ENCODE data around the gene SRXN1. TPM values are rescaled to one million over a fixed set of nuclear protein-coding genes. Genes with fewer than 3 reads are reported as not detected.

SRXN1 gene
- total RNA-seq, 1 donor: 65.1 TPM

- no peak overlapping the region for H3K4me2 ChIP-seq (ENCODE audit: insufficient read depth, low read length)
- no peaks in the 10 kb centered on the region for H3K4me1 ChIP-seq (ENCODE audit: insufficient read depth, low read length)
- peaks cover 4% of the 10 kb centered on the region for H3K9me3 ChIP-seq (ENCODE audit: low read depth, low read length)
- no peak overlapping the region for H3K27ac ChIP-seq (ENCODE audit: low read depth, low read length)
- no peak overlapping the region for H3K4me3 ChIP-seq (ENCODE audit: insufficient read depth, low read length)
- no peaks in the 10 kb centered on the region for H3K36me3 ChIP-seq (ENCODE audit: insufficient read depth, low read length)
- no peak for TF ChIP-seq CTCF (IDR thresholded peaks at IDR 0.05; ENCODE audit: extremely low read depth, low read depth, low read length)
- no peaks in the 10 kb centered on the region for H3K79me2 ChIP-seq (ENCODE audit: insufficient read depth, low read length)
- H3K27me3 ChIP-seq (ENCODE audit: insufficient read depth, low read length): peaks cover 8% of the 10 kb centered on the region
- peak; percentile 79 for DNase-seq (ENCODE audit: insufficient read length, low spot score, missing footprints)
- H2AFZ ChIP-seq (ENCODE audit: low read length): no peak overlapping the region
- peaks cover 2% of the 10 kb centered on the region for H4K20me1 ChIP-seq (ENCODE audit: insufficient read depth, low read length)
Measured at GRCh38 chr20:621125-621756, 31.8 kb downstream of the SRXN1 start.

GRCh38 chr20:620246-620645, 32.8 kb downstream of the SRXN1 start:
- TF ChIP-seq CTCF (IDR thresholded peaks at IDR 0.05; ENCODE audit: extremely low read depth, low read depth, low read length): no peak
- DNase-seq (ENCODE audit: insufficient read length, low spot score, missing footprints): no peak
- no peak overlapping the region for H3K27ac ChIP-seq (ENCODE audit: low read depth, low read length)
- H2AFZ ChIP-seq (ENCODE audit: low read length): no peak overlapping the region
- H3K36me3 ChIP-seq (ENCODE audit: insufficient read depth, low read length): no peaks in the 10 kb centered on the region
- peaks cover 8% of the 10 kb centered on the region for H3K27me3 ChIP-seq (ENCODE audit: insufficient read depth, low read length)
- H3K4me3 ChIP-seq (ENCODE audit: insufficient read depth, low read length): no peak overlapping the region
- peaks cover 4% of the 10 kb centered on the region for H3K9me3 ChIP-seq (ENCODE audit: low read depth, low read length)
- no peaks in the 10 kb centered on the region for H3K79me2 ChIP-seq (ENCODE audit: insufficient read depth, low read length)
- H3K4me1 ChIP-seq (ENCODE audit: insufficient read depth, low read length): no peaks in the 10 kb centered on the region
- no peak overlapping the region for H3K4me2 ChIP-seq (ENCODE audit: insufficient read depth, low read length)
- H4K20me1 ChIP-seq (ENCODE audit: insufficient read depth, low read length): peaks cover 2% of the 10 kb centered on the region

DNA sequence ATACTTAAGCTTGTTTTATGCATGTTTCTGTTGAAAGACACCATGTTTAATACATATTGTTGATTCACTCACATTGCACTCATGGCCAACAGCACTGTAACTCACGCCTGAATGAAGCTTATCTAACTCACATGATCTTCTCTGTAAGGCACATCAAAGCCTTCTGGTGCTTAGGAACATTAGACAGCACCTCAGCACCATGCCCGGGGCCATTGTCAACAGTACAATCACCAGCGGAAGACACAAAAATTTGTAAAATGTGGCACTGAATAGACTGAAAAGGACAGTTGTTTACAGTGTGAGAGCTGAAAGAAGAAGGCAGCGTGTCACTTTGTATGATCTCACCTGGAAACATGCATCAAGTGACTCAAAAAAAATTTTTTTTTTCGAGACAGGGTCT, 34.0 kb downstream of the SRXN1 start:
- H3K27me3 ChIP-seq (ENCODE audit: insufficient read depth, low read length): peaks cover 5% of the 10 kb centered on the region
- H3K4me2 ChIP-seq (ENCODE audit: insufficient read depth, low read length): no peak overlapping the region
- H2AFZ ChIP-seq (ENCODE audit: low read length): no peak overlapping the region
- H3K79me2 ChIP-seq (ENCODE audit: insufficient read depth, low read length): no peaks in the 10 kb centered on the region
- TF ChIP-seq CTCF (IDR thresholded peaks at IDR 0.05; ENCODE audit: extremely low read depth, low read depth, low read length): no peak
- no peak overlapping the region for H3K4me3 ChIP-seq (ENCODE audit: insufficient read depth, low read length)
- no peak overlapping the region for H3K27ac ChIP-seq (ENCODE audit: low read depth, low read length)
- H4K20me1 ChIP-seq (ENCODE audit: insufficient read depth, low read length): peaks cover 2% of the 10 kb centered on the region
- no peaks in the 10 kb centered on the region for H3K4me1 ChIP-seq (ENCODE audit: insufficient read depth, low read length)
- peak; percentile 41 for DNase-seq (ENCODE audit: insufficient read length, low spot score, missing footprints)
- H3K9me3 ChIP-seq (ENCODE audit: low read depth, low read length): peaks cover 4% of the 10 kb centered on the region
- H3K36me3 ChIP-seq (ENCODE audit: insufficient read depth, low read length): no peaks in the 10 kb centered on the region

- no peak for TF ChIP-seq CTCF (IDR thresholded peaks at IDR 0.05; ENCODE audit: extremely low read depth, low read depth, low read length)
- H3K27ac ChIP-seq (ENCODE audit: low read depth, low read length): no peak overlapping the region
- H3K27me3 ChIP-seq (ENCODE audit: insufficient read depth, low read length): peaks cover 11% of the 10 kb centered on the region
Measured at GRCh38 chr20:617934-618690, 34.9 kb downstream of the SRXN1 start.

More at GRCh38 chr20:617934-618690, 34.9 kb downstream of the SRXN1 start:
- no peak overlapping the region for H3K4me3 ChIP-seq (ENCODE audit: insufficient read depth, low read length)
- H3K36me3 ChIP-seq (ENCODE audit: insufficient read depth, low read length): no peaks in the 10 kb centered on the region
- DNase-seq (ENCODE audit: insufficient read length, low spot score, missing footprints): no peak
- peaks cover 2% of the 10 kb centered on the region for H4K20me1 ChIP-seq (ENCODE audit: insufficient read depth, low read length)
- no peak overlapping the region for H2AFZ ChIP-seq (ENCODE audit: low read length)
- no peak overlapping the region for H3K4me2 ChIP-seq (ENCODE audit: insufficient read depth, low read length)
- H3K79me2 ChIP-seq (ENCODE audit: insufficient read depth, low read length): no peaks in the 10 kb centered on the region
- H3K4me1 ChIP-seq (ENCODE audit: insufficient read depth, low read length): no peaks in the 10 kb centered on the region
- peaks cover 4% of the 10 kb centered on the region for H3K9me3 ChIP-seq (ENCODE audit: low read depth, low read length)

Measured in osteoblast (primary cell).